ENCODE results near the gene GSE1. TPM values are rescaled to one million over a fixed set of nuclear protein-coding genes. Genes with fewer than 3 reads are reported as not detected.

Gene GSE1
- total and polyA plus RNA-seq, 5 donors from 2014 or later: 0.38 to 17.1 (median 0.55) TPM

DNA sequence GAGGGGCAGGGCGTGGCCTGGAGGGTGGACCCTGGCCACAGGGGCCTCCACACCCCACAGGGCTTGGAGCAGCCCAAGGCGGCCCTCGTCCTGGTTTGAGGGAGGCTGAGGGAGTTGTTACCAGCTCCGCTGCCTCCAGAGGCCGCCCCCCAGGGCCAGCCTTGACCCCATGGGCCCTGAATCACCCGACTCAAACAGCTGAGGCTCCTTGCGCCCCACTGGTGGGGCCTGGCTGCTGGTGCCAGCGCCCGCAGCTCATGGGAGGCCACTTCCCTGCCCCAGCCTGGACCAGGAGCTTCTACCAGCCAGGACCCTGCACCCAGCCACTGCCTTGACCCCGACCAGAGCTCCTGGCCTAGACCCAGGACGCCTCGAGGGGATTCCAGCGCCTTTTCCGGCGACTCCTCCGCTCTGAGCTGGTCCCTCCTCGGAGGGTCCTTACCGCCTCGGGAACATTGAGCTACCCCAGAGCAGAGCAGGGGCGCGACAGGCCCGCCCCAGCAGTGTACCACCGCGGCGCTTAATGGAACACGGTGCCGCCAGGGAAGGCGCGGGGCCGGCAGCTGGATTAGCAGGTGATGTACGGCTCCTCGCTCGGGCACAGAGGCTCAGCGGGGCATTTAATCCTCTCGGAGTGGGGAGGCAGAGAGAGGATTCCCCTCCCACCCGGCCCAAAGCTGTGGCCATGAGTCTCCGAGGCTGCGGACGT lies 37.2 kb downstream of the GSE1 start:
- no peaks in the 10 kb centered on the region for H3K9me3 ChIP-seq (ENCODE audit: control insufficient read depth in 2 of 2, low read length in 2 of 2)
- no peak overlapping the region for H3K4me3 ChIP-seq (ENCODE audit: low read depth, low read length)
- H3K4me1 Mint-ChIP-seq: peaks cover 0 to 7% (median under 1%) of the 10 kb centered on the region in 4 donors
- DNase-seq (no peak), ATAC-seq (ENCODE audit: low read depth in 2 of 2) (no peak)
- no peaks in the 10 kb centered on the region for H3K27me3 Mint-ChIP-seq
- no peaks in the 10 kb centered on the region for H3K27me3 ChIP-seq (ENCODE audit: control insufficient read depth, insufficient read depth, low read length)
- no peaks in the 10 kb centered on the region for H3K36me3 ChIP-seq (ENCODE audit: control insufficient read depth, insufficient read depth, low read length)
- H3K27ac ChIP-seq (ENCODE audit: insufficient read depth, low read length, poor library complexity, severe bottlenecking): no peak overlapping the region
- peaks cover 0 to 2% (median 0%) of the 10 kb centered on the region in 7 donors for H3K9me3 Mint-ChIP-seq
- H3K4me3 Mint-ChIP-seq: no peak overlapping the region
- no peak overlapping the region for H3K27ac Mint-ChIP-seq
- H3K36me3 Mint-ChIP-seq: no peaks in the 10 kb centered on the region
- H3K4me1 ChIP-seq (ENCODE audit: control insufficient read depth, insufficient read depth, low read length, poor library complexity, severe bottlenecking): no peaks in the 10 kb centered on the region

DNA sequence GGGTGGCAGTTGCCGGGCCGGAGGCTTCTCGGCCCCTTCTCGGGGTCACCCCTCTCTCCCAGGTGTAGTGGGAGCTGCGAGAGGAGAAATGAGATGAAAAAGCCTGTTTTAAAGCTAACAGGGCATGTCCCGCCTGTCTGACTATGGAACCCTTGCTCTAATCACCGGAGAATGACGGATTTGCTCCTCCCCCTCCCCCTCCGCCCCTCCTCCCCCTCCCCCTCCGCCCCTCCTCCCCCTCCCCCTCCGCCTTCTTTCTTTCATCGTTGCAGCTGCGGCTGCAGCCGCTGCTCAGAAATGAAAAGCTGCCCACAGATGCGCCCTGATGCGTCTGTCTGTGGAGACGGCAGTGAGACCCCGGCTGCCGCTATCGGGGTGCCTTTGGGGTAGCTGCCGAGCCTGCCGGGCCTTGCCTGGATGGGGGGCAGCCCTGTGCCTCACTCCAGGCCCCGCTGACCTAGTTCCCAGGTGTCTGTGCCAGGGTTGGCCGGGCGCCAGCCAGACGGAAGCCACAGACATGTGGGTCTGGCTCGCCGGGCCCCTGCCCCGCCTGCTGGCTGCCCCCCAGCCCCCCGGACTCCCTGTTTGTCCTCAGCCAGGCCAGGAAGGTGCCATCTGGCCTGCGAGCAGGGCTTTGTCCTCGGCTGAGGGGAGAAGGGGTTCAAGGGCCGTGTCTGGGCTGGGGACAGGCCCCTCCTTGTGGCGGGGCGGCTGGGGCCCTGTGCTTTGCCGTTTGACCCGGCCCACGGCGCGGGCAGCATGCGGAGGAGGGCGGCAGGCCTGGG lies 37.9 kb downstream of the GSE1 start:
- no peak overlapping the region for H3K27ac Mint-ChIP-seq
- no peaks in the 10 kb centered on the region for H3K4me1 ChIP-seq (ENCODE audit: control insufficient read depth, insufficient read depth, low read length, poor library complexity, severe bottlenecking)
- H3K9me3 Mint-ChIP-seq: peaks cover 0 to 2% (median 0%) of the 10 kb centered on the region in 7 donors
- H3K27ac ChIP-seq (ENCODE audit: insufficient read depth, low read length, poor library complexity, severe bottlenecking): no peak overlapping the region
- H3K4me3 ChIP-seq (ENCODE audit: low read depth, low read length): no peak overlapping the region
- H3K4me1 Mint-ChIP-seq: peaks cover 0 to 5% (median under 1%) of the 10 kb centered on the region in 4 donors
- DNase-seq (no peak), ATAC-seq (ENCODE audit: low read depth in 2 of 2) (no peak)
- H3K9me3 ChIP-seq (ENCODE audit: control insufficient read depth in 2 of 2, low read length in 2 of 2): no peaks in the 10 kb centered on the region
- peaks cover 2% of the 10 kb centered on the region for H3K36me3 Mint-ChIP-seq
- no peaks in the 10 kb centered on the region for H3K27me3 Mint-ChIP-seq
- H3K4me3 Mint-ChIP-seq: no peak overlapping the region
- no peaks in the 10 kb centered on the region for H3K27me3 ChIP-seq (ENCODE audit: control insufficient read depth, insufficient read depth, low read length)
- H3K36me3 ChIP-seq (ENCODE audit: control insufficient read depth, insufficient read depth, low read length): peaks cover 1% of the 10 kb centered on the region

DNA sequence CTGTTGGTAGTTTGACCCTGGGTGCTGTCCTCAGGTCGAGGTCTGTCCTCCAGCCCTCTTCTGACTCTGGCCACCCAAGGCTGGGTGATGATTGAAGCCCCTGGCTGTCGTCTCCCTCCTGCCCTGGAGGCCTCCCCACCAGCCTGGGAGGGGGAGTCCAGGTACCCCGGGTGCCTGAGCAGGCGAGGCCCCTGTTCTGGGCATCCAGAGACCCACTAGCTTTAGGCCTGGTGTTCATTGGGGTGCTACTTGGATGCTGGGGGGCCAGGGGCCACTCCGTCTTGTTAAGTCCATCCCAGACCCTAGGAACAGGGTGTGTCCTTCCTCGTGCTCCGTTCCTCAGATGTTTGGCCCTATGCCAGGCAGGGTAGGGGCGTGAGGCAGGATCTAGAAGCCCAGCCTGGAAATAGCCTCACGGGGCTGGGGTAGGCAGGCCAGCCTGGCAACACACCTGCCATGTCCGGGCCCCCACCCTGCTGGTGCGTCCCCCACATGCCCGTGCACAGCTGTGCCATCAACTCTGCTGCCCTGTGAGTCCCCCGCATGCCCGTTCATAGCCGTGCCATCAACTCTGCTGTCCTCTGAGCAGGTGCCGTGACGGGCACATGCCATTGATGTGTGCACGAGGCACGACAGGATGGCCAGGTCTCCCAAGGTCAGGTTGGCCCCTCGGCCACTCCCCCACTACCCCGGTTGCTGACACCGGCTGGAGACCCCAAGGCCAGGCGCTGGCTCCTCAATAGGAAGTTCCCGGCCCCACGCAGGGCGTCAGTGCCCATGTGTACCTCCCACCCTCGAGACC lies 38.7 kb downstream of the GSE1 start:
- H3K36me3 ChIP-seq (ENCODE audit: control insufficient read depth, insufficient read depth, low read length): peaks cover 2% of the 10 kb centered on the region

DNA sequence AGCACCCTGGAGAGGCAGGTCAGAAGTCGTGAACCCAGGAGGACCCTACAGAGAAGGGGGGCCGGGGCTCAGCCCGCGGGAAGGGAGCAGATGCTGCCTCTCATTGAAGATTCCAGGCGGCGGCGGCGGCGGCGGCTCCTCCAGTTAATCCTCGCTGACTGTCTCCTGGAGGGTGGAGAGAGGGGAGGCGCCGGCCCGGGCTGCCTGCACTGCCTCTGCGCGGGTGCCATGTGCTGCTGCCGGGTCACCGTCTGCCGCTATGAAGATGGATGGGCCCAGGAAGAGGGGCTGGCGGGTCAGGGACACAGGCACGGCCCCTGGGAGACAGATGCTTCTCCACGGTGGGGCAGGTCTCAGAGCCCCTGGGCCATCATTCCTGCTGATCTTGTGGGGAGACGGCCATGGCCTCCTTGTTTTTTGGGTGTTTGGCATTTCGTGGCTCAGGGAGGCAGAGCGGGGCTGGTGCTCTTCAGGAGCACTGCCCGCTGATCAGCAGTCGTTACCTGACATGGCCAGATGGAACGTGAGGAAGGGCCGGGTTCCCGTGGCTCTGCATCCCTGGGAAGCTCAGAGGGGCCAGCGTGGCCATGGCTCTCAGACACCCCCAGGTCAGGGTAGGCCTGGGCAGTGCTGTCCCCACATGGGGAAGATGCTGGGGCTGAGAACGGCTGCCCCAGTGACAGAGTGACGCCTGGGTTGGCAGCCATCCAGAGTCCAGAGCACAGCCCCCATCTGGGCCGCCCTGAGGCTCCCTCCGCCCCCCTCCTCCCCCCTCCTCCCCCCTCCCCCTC lies 39.5 kb downstream of the GSE1 start:
- Mint-ChIP-seq H3K27me3 (no peaks in the 10 kb centered on the region), H3K36me3 (peaks cover 7% of the 10 kb centered on the region), H3K4me3 (no peak overlapping the region), H3K4me1 (peaks cover 0 to 3% (median under 1%) of the 10 kb centered on the region in 4 donors), H3K9me3 (peaks cover 0 to 2% (median 0%) of the 10 kb centered on the region in 7 donors), H3K27ac (no peak overlapping the region)
- Histone ChIP-seq H3K4me1 (ENCODE audit: control insufficient read depth, insufficient read depth, low read length, poor library complexity, severe bottlenecking) (no peaks in the 10 kb centered on the region), H3K27ac (ENCODE audit: insufficient read depth, low read length, poor library complexity, severe bottlenecking) (no peak overlapping the region), H3K36me3 (ENCODE audit: control insufficient read depth, insufficient read depth, low read length) (peaks cover 2% of the 10 kb centered on the region), H3K4me3 (ENCODE audit: low read depth, low read length) (no peak overlapping the region), H3K9me3 (ENCODE audit: control insufficient read depth in 2 of 2, low read length in 2 of 2) (no peaks in the 10 kb centered on the region), H3K27me3 (ENCODE audit: control insufficient read depth, insufficient read depth, low read length) (no peaks in the 10 kb centered on the region)
- DNase-seq (peak in 1 of 3 donors; percentile 6), ATAC-seq (ENCODE audit: low read depth in 2 of 2) (peak in 1 of 2 donors; percentile 31)

More for the DNA sequence above, 38.7 kb downstream of the GSE1 start:
- H3K4me3 Mint-ChIP-seq: no peak overlapping the region
- no peaks in the 10 kb centered on the region for H3K27me3 Mint-ChIP-seq
- peaks cover 0 to 2% (median 0%) of the 10 kb centered on the region in 7 donors for H3K9me3 Mint-ChIP-seq
- no peak overlapping the region for H3K4me3 ChIP-seq (ENCODE audit: low read depth, low read length)
- DNase-seq (no peak), ATAC-seq (ENCODE audit: low read depth in 2 of 2) (no peak)
- H3K36me3 Mint-ChIP-seq: peaks cover 5% of the 10 kb centered on the region
- no peak overlapping the region for H3K27ac ChIP-seq (ENCODE audit: insufficient read depth, low read length, poor library complexity, severe bottlenecking)
- H3K27ac Mint-ChIP-seq: no peak overlapping the region
- H3K9me3 ChIP-seq (ENCODE audit: control insufficient read depth in 2 of 2, low read length in 2 of 2): no peaks in the 10 kb centered on the region
- no peaks in the 10 kb centered on the region for H3K4me1 ChIP-seq (ENCODE audit: control insufficient read depth, insufficient read depth, low read length, poor library complexity, severe bottlenecking)
- H3K27me3 ChIP-seq (ENCODE audit: control insufficient read depth, insufficient read depth, low read length): no peaks in the 10 kb centered on the region
- H3K4me1 Mint-ChIP-seq: peaks cover 0 to 3% (median under 1%) of the 10 kb centered on the region in 4 donors

DNA sequence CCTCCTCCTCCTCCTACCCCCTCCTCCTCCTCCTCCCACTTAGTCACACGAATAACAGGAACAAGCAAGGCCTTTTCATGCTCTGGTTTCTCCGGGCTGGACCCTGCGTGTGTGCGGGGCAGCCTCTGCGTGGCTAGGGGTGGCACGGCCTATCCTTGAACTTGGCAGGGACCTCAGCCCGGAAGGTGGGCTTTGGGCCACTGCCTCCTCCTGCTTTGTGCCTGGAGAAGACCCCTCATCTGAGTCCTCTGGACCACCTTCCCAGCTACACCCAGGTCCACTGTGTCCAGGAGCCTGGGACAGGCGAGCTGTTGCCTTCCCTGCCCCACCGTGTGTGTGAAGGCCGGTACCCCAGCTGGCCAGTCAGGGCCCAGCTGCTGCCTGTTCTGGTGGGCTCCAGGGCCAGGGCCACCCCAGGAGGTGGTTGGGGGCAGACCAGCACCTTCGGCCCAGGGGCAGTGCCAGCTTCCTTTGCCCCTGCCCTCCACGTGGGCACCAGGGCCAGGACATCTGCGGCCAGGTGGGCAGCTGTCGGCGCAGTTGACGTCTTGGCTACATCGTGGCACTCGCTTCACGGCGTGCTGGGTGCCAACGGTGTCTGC lies 40.3 kb downstream of the GSE1 start:
- no peaks in the 10 kb centered on the region for H3K4me1 ChIP-seq (ENCODE audit: control insufficient read depth, insufficient read depth, low read length, poor library complexity, severe bottlenecking)
- no peaks in the 10 kb centered on the region for H3K27me3 ChIP-seq (ENCODE audit: control insufficient read depth, insufficient read depth, low read length)
- no peak overlapping the region for H3K4me3 Mint-ChIP-seq
- H3K27ac ChIP-seq (ENCODE audit: insufficient read depth, low read length, poor library complexity, severe bottlenecking): no peak overlapping the region
- H3K27ac Mint-ChIP-seq: no peak overlapping the region
- H3K36me3 Mint-ChIP-seq: peaks cover 8% of the 10 kb centered on the region
- peaks cover 0 to 2% (median 0%) of the 10 kb centered on the region in 7 donors for H3K9me3 Mint-ChIP-seq
- peaks cover 0 to 3% (median under 1%) of the 10 kb centered on the region in 4 donors for H3K4me1 Mint-ChIP-seq
- H3K27me3 Mint-ChIP-seq: no peaks in the 10 kb centered on the region
- DNase-seq (no peak), ATAC-seq (ENCODE audit: low read depth in 2 of 2) (no peak)
- peaks cover 2% of the 10 kb centered on the region for H3K36me3 ChIP-seq (ENCODE audit: control insufficient read depth, insufficient read depth, low read length)
- H3K4me3 ChIP-seq (ENCODE audit: low read depth, low read length): no peak overlapping the region
- H3K9me3 ChIP-seq (ENCODE audit: control insufficient read depth in 2 of 2, low read length in 2 of 2): no peaks in the 10 kb centered on the region

DNA sequence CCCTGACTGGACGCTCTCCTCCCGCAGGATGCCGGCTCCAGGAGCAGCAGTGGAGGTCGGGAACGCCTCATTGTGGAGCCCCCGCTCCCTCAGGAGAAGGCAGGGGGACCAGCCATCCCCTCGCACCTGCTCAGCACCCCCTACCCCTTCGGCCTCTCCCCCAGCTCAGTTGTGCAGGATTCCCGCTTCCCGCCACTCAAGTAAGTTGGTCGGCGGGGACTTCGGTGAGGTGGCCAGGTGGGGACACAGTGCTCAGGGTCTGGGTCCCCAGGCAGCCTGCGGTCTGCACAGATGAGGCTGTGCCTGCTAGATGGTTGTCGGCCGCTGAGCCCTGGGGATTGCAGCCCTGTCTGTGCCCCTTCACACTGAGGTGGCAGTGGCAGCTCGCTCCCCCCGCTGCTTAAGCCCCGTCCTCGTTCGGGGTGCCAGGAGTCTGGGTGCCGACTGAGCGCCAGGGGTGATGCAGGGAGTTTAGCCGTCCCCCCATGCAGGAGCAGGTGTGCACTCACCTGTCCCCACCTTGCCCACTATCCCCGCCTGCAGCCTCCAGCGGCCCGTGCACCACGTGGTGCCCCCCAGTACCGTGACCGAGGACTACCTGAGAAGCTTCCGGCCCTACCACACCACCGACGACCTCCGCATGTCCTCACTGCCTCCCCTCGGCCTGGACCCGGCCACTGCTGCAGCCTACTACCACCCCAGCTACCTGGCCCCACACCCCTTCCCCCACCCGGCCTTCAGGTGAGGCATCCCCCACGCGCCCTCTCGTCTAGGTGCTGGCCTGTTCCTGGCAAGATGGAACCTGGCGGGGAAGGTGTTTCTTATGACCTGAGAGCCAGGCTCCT lies 41.4 kb downstream of the GSE1 start:
- Histone ChIP-seq H3K4me1 (ENCODE audit: control insufficient read depth, insufficient read depth, low read length, poor library complexity, severe bottlenecking) (no peaks in the 10 kb centered on the region), H3K27ac (ENCODE audit: insufficient read depth, low read length, poor library complexity, severe bottlenecking) (no peak overlapping the region), H3K4me3 (ENCODE audit: low read depth, low read length) (no peak overlapping the region), H3K36me3 (ENCODE audit: control insufficient read depth, insufficient read depth, low read length) (peaks cover 2% of the 10 kb centered on the region), H3K27me3 (ENCODE audit: control insufficient read depth, insufficient read depth, low read length) (no peaks in the 10 kb centered on the region), H3K9me3 (ENCODE audit: control insufficient read depth in 2 of 2, low read length in 2 of 2) (no peaks in the 10 kb centered on the region)
- no peaks in the 10 kb centered on the region for H3K27me3 Mint-ChIP-seq
- H3K4me1 Mint-ChIP-seq: peaks cover 0 to 2% (median 0%) of the 10 kb centered on the region in 4 donors
- ATAC-seq (ENCODE audit: low read depth in 2 of 2): no peak
- H3K36me3 Mint-ChIP-seq: peaks cover 8% of the 10 kb centered on the region
- H3K27ac Mint-ChIP-seq: no peak overlapping the region
- H3K9me3 Mint-ChIP-seq: peaks cover 0 to 2% (median 0%) of the 10 kb centered on the region in 7 donors
- DNase-seq: no peak
- H3K4me3 Mint-ChIP-seq: no peak overlapping the region

Data from CD4-positive, CD25-positive, alpha-beta regulatory T cell (primary cell).